HAP-1 (cell line): Measurements from ENCODE around the gene ELF4.
"Not testable (repeated sequence)": the region's sequence is repeated elsewhere in the genome, so short reads cannot be mapped to it uniquely, and the experiment has no call there.

Experiments
- DNase-seq, 2 experiments: peaks; one replicate each; pipeline ENCODE4 v3.0.0-alpha.2; 2016 to 2020; ENCODE audit warnings: low spot score in 2 of 2
- H3K27me3 ChIP-seq: fragments of 250-450 bp; sonication (Bioruptor Pico); 2 replicates; pipeline ENCODE4 v1.5.1; 2020; ENCODE audit warnings: low read depth, mild to moderate bottlenecking, moderate library complexity
- H3K36me3 ChIP-seq: fragments of 250-450 bp; sonication (Bioruptor Pico); replicated peaks from 2 replicates; pipeline ENCODE4 v1.5.1; 2020; ENCODE audit warnings: mild to moderate bottlenecking
- H3K4me1 ChIP-seq: fragments of 250-450 bp; sonication (Bioruptor Pico); 2 replicates; pipeline ENCODE4 v1.5.1; 2020; ENCODE audit warnings: mild to moderate bottlenecking
- H3K4me3 ChIP-seq: fragments of 250-450 bp; sonication (Bioruptor Pico); 2 replicates; pipeline ENCODE4 v1.5.1; 2020; ENCODE audit warnings: mild to moderate bottlenecking, moderate library complexity
- H3K9me3 ChIP-seq: fragments of 250-450 bp; sonication (Bioruptor Pico); 2 replicates; pipeline ENCODE4 v1.5.1; 2020; ENCODE audit warnings: mild to moderate bottlenecking, moderate library complexity
- in situ Hi-C: fragments of 300-500 bp; cut with MboI; formaldehyde crosslinking; loops from 3 replicates; pipeline ENCODE4 v1.14.3; 2020; ENCODE audit warnings: low sequenced_read_pairs, inconsistent platforms, mixed read lengths

ELF4 gene

GRCh38 chrX:130120746-130121504 is 10.6 kb upstream of the ELF4 start:
- in situ Hi-C loops: loop anchor here (25.0 kb wide), 1 partner anchor 791 kb away; the partner anchor contains the start of gene ENOX2
- Histone ChIP-seq H3K27me3 (no peaks in the 10 kb centered on the region), H3K4me1 (peaks cover 7% of the 10 kb centered on the region), H3K9me3 (no peaks in the 10 kb centered on the region), H3K36me3 (peaks cover 16% of the 10 kb centered on the region), H3K4me3 (peak overlapping the region; percentile 33)
- DNase-seq: peak; percentile 68 to 90

DNA sequence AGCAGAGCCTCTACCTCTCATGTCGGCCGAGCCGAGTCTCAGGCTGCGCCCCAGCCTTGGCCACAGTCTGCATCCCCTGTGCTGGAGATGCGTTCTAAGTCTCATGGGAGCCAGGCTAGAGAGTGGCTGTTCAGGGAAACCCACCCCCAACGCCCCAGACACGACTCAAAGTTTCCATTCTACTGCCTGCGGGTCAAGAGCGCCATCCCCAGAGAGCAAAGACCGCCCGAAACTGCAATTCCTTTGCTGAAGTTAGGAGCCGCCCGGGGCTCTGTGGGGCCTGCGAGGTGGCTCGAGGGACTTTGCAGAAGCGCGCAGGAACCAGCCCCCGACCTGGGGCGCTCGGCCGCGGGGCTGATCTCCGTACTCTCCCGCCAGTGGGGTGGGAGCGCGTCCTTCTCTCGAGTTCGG is 10.0 kb upstream of the ELF4 start:
- Histone ChIP-seq H3K27me3 (no peaks in the 10 kb centered on the region), H3K36me3 (peaks cover 10% of the 10 kb centered on the region), H3K9me3 (no peaks in the 10 kb centered on the region), H3K4me3 (peak overlapping the region; percentile 33), H3K4me1 (peaks cover 7% of the 10 kb centered on the region)
- in situ Hi-C loops: loop anchor here (25.0 kb wide), 1 partner anchor 792 kb away; the partner anchor contains the start of gene ENOX2
- DNase-seq: peak in 1 of 2 experiments; percentile 68

DNA sequence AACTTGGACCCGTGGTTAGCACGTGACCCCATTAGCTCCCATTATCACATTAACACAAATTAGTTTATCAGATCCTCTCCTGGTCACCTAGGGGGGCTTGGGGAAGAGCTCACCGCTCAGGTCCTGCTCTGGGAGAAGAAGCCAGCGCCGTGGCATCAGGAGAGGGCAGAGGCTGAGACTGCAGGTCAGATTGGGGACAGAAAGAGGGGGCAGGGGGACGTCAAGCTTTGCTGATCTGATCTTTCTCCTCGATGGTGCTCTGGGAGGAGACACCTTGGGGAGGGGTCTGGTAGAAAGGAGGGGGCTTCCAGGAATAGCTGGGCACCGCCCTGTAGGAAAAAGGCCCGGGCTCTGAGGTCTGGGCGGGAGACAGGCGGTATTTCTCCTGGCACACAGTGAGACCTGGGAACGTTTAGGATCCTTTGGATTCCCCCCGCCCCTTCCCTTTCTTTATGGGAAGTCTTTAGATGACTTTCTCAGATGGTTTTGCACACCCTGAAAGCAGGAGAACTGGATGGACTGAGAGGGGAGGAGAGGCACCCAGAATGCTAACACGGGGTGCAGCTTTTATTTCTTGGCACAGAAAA is 9.1 kb upstream of the ELF4 start:
- in situ Hi-C loops: loop anchor here (25.0 kb wide), 1 partner anchor 793 kb away; the partner anchor contains the start of gene ENOX2
- Histone ChIP-seq H3K4me1 (peaks cover 7% of the 10 kb centered on the region), H3K36me3 (peaks cover under 1% of the 10 kb centered on the region; the same call in 1 of the 2 replicates), H3K9me3 (no peaks in the 10 kb centered on the region), H3K4me3 (no peak overlapping the region), H3K27me3 (no peaks in the 10 kb centered on the region)
- DNase-seq: no peak

GRCh38 chrX:130118441-130119311 is 8.4 kb upstream of the ELF4 start:
- Histone ChIP-seq H3K9me3 (no peaks in the 10 kb centered on the region), H3K27me3 (no peaks in the 10 kb centered on the region), H3K4me1 (peaks cover 7% of the 10 kb centered on the region), H3K36me3 (no peaks in the 10 kb centered on the region), H3K4me3 (no peak overlapping the region)
- in situ Hi-C loops: loop anchor here (25.0 kb wide), 1 partner anchor 794 kb away; the partner anchor contains the start of gene ENOX2
- DNase-seq: peak in 1 of 2 experiments; percentile 33

DNA sequence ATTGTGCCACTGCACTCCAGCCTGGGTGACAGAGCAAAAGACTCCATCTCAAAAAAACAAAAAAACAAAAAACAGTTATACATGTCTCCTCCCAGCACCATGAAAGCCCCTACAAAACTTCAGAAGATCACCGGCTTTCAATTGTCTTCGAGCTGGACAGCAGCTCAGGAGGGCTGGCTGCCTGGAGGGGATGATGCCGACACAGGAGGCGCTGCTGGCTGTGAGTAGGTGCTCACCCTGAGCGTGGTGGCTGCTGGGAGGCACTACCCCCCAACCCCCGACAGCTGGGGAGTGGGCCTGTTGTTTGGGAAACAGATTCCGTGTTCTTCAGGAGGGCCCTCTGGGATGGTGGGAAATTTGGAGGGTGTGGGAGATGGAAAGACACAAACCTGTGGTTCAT is 6.9 kb upstream of the ELF4 start:
- DNase-seq: no peak
- H3K9me3 ChIP-seq: no peaks in the 10 kb centered on the region
- H3K4me3 ChIP-seq: no peak overlapping the region
- H3K27me3 ChIP-seq: no peaks in the 10 kb centered on the region
- peaks cover 7% of the 10 kb centered on the region for H3K4me1 ChIP-seq
- H3K36me3 ChIP-seq: no peaks in the 10 kb centered on the region
- in situ Hi-C loops: loop anchor here (25.0 kb wide), 1 partner anchor 795 kb away; the partner anchor contains the start of gene ENOX2

DNA sequence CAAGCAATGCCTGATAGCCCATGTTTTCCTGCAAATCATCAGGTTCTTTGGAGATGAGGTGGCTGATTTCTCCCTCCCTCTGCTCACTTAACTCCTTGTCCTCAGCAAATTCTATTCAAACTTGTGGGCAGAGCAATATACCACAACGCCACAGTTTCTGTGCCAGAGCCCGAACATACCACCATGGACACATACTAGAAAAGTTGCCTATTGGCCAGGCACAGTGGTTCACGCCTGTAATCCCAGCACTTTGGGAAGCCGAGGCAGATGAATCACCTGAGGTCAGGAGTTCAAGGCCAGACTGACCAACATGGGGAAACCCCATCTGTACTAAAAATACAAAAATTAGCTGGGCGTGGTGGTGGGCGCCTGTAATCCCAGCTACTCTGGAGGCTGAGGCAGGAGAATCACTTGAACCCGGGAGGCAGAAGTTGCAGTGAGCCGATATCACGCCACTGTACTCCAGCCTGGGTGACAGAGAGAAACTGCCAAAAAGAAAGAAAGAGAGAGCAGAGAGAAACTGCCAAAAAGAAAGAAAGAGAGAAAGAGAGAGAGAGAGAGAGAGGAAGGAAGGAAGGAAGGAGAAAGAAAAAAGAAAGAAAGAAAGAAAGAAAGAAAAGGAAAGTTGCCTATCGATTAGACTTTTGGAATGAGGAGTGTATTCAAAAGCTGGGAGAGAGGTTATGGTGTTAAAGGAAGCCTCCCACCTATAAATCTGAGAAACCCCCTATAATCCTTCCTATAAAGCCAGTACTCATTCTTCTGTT is 5.0 kb upstream of the ELF4 start:
- H3K36me3 ChIP-seq, H3K9me3 ChIP-seq, H3K4me1 ChIP-seq, H3K4me3 ChIP-seq, DNase-seq, H3K27me3 ChIP-seq: not testable (repeated sequence)
- in situ Hi-C loops: loop anchor here (25.0 kb wide), 1 partner anchor 797 kb away; the partner anchor contains the start of gene ENOX2

GRCh38 chrX:130114141-130114588 is 3.9 kb upstream of the ELF4 start:
- Histone ChIP-seq H3K4me3 (no peak overlapping the region), H3K9me3 (no peaks in the 10 kb centered on the region), H3K27me3 (no peaks in the 10 kb centered on the region), H3K36me3 (no peaks in the 10 kb centered on the region; the same call in 1 of the 2 replicates), H3K4me1 (peaks cover 5% of the 10 kb centered on the region)
- in situ Hi-C loops: loop anchor here (25.0 kb wide), 1 partner anchor 798 kb away; the partner anchor contains the start of gene ENOX2
- no peak for DNase-seq

- Histone ChIP-seq H3K9me3 (no peaks in the 10 kb centered on the region), H3K36me3 (no peaks in the 10 kb centered on the region; the same call in 1 of the 2 replicates), H3K27me3 (no peaks in the 10 kb centered on the region), H3K4me1 (peaks cover 14% of the 10 kb centered on the region), H3K4me3 (peak overlapping the region; percentile 10; the same call in 1 of the 2 replicates)
- no peak for DNase-seq
- in situ Hi-C loops: loop anchor here (25.0 kb wide), 1 partner anchor 801 kb away; the partner anchor contains the start of gene ENOX2
These were observed 1.2 kb upstream of the ELF4 start for GRCh38 chrX:130111220-130112154.

GRCh38 chrX:130109429-130110378 is 593 bp downstream of the ELF4 start:
- peak in 1 of 2 experiments; percentile 60 for DNase-seq

DNA sequence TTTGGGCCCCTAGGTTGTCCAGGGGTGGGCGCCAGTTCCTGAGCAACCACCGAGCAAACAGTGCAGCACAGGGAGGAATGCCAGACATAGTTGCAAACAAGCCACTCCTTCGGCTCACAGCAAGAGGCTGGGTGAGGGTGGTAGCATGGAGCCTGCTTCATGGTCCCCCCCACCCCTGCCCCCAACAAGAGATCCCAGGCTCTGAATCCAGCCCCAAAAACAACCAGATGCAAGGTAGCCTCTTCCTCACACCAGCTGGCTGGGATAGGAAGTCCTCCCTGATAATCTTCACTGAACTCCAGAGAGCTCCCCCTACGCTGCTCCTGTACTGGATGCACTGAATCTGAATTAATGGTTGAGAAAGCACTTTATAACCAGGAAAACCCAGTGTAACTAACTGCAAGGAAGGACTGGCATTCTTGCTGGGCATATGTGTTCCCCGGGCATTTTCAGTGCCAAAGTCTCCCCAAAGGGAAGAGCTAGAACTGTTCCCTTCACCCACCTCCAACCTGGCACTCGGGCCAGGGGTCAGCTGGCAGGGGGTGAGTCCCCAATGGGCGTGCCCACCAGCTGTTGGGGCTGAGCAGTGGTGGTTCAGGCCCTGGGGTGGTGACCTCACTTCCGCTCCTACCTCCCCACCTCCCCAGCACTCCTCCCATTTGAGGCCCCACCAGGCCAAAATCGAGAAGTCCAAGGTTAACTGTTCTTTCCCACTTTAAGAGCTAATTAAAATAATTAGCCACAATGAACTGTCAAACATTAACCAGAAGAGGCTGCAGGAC is 1.5 kb downstream of the ELF4 start:
- Histone ChIP-seq H3K9me3 (no peaks in the 10 kb centered on the region), H3K4me1 (peaks cover 14% of the 10 kb centered on the region), H3K4me3 (peak overlapping the region; percentile 71), H3K27me3 (no peaks in the 10 kb centered on the region), H3K36me3 (no peaks in the 10 kb centered on the region; the same call in 1 of the 2 replicates)
- in situ Hi-C loops: loop anchor here (25.0 kb wide), 1 partner anchor 803 kb away; the partner anchor contains the start of gene ENOX2
- peak in 1 of 2 experiments; percentile 57 for DNase-seq

More at GRCh38 chrX:130109429-130110378, 593 bp downstream of the ELF4 start:
- in situ Hi-C loops: loop anchor here (25.0 kb wide), 1 partner anchor 803 kb away; the partner anchor contains the start of gene ENOX2
- H3K4me1 ChIP-seq: peaks cover 14% of the 10 kb centered on the region
- H3K36me3 ChIP-seq: no peaks in the 10 kb centered on the region; the same call in 1 of the 2 replicates
- peak overlapping the region; percentile 71 for H3K4me3 ChIP-seq
- no peaks in the 10 kb centered on the region for H3K27me3 ChIP-seq
- no peaks in the 10 kb centered on the region for H3K9me3 ChIP-seq
